H7 (cell line): Measurements from ENCODE around the gene CD74. TPM values are rescaled to one million over a fixed set of nuclear protein-coding genes. Genes with fewer than 3 reads are reported as not detected.
A peak's percentile ranks its signal among the peaks of the same experiment; 100 is the strongest.

Source experiments
- DNase-seq: peaks from one replicate; pipeline ENCODE4 v3.0.0; 2012
- H3K27me3 ChIP-seq: 2 replicates; pipeline ENCODE4 v1.6.0; 2011; ENCODE audit warnings: mild to moderate bottlenecking, low read length; ENCODE audit not compliant: control insufficient read depth, insufficient read depth
- H3K36me3 ChIP-seq: replicated peaks from 2 replicates; pipeline ENCODE4 v1.5.1; 2011; ENCODE audit warnings: low read length; ENCODE audit not compliant: control insufficient read depth, insufficient read depth
- H3K4me3 ChIP-seq: 2 replicates; pipeline ENCODE4 v1.5.1; 2011; ENCODE audit warnings: low read depth, mild to moderate bottlenecking, control low read depth, low read length, moderate library complexity; ENCODE audit not compliant: insufficient read depth
- total RNA-seq: library from RNA; depleted of rRNA; stranded (reverse); fragments of >200 nt; shearing (Covaris generic); gene quantifications from 2 replicates; pipeline ENCODE4 v1.2.3, GENCODE V29; 2014; rRNA removed

The CD74 gene
- total RNA-seq, 1 experiment from 2014 or later: 18.0 TPM

GRCh38 chr5:150357326-150358260 is 55.1 kb downstream of the CD74 start, which contains the start of gene TCOF1:
Gene TCOF1, plus strand, starts transcription at chr5:150357697. Its CDS starts 50 bp downstream, at chr5:150357747.
- peak; percentile 99 for DNase-seq
- peaks cover 27% of the 10 kb centered on the region for H3K36me3 ChIP-seq
- peak within 1 kb of the TSS; percentile 86 for H3K4me3 ChIP-seq
- no peaks in the 10 kb centered on the region for H3K27me3 ChIP-seq

DNA sequence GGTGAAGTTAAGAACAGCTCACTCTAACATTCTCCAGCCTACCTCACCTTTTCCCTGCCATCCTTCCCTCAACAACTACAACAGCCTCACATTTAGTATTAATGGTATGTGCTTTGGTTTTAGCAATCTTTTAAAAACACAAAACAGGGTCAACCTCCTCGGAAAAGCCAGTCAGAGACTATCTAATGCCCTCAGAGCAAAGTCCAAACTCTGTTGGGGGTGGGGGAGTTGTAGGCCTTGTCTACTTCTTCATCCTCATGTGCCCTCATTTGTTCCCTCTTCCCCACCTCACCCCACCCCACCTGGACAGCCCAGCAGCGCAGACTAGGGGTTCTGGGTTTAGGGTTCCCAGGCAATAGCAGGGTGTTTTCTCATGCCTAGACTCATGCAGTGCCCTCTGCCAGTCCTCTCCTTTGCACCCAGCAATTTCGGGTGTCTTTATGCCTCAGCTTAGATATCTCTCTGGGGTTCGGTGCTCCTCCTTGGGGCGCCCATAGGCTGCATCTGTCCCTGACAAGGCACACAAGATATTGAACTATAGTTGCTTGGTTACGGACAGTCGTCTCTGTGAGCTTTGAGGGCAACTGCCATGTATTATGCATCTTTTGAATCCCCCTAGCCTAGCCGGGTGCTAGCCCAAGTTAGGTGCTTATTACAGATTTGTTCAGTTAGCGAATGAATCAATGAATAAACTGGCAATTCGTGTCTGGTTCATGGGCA is 56.0 kb downstream of the CD74 start:
- no peaks in the 10 kb centered on the region for H3K27me3 ChIP-seq
- H3K36me3 ChIP-seq: peaks cover 18% of the 10 kb centered on the region
- H3K4me3 ChIP-seq: no peak overlapping the region
- DNase-seq: no peak

DNA sequence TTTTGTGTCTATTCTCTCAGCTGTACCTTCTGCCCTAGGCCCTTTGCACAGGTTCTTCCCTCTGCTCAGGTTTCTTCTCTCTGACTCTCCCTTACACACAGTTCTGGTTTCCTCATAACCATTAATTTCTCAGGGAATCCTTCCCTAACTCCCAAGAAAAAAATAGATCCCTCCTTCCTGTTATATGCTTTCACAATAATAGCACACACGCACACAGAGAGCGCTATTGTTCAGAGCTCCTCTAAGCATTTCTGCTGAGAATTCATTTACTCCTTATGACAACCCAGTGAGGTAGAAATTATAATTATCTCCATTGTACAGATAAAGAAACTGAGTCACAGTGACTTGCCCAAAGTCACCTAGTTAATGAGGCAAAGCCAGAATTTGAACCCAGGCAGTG is 56.9 kb downstream of the CD74 start:
- Histone ChIP-seq H3K36me3 (peaks cover 11% of the 10 kb centered on the region), H3K27me3 (no peaks in the 10 kb centered on the region), H3K4me3 (no peak overlapping the region)
- no peak for DNase-seq

DNA sequence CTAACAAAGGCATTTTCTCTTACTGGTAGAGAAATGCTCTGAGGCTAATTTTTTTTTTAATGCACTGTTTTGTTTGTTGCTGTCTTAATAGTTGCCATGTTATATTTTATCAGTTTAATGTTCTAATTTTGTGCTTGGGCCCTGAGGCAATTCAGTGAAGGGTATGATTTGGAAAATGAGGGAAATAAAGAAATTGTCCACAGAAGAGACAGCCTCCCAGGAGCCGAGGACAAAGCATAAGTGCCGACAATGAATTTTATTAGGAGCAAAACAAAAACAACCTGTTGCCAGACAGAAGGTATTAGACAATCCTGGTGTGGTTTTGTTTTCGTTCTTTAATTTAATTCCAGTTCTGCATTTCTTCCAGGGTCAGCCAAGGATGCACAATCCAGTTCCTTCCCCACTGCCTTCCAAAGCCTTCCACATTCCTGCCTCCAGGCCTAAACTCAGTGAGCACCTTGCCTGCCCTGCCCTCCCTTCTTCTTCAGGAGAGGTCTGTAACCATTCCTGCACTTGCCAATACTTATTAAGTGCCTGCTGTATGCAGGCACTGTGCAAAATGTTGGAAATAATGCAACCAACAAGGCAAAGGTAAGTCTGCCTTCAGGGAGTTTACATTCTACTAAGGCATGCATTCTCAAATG is 59.6 kb downstream of the CD74 start:
- H3K36me3 ChIP-seq: no peaks in the 10 kb centered on the region
- DNase-seq: no peak
- H3K27me3 ChIP-seq: no peaks in the 10 kb centered on the region
- H3K4me3 ChIP-seq: no peak overlapping the region

GRCh38 chr5:150352244-150353031 is 60.3 kb downstream of the CD74 start:
- Histone ChIP-seq H3K36me3 (no peaks in the 10 kb centered on the region), H3K27me3 (no peaks in the 10 kb centered on the region), H3K4me3 (no peak overlapping the region)
- DNase-seq: no peak

Other genes starting within 250 kb of the CD74 start
- 0.62 TPM in 1 of 2 replicates, not detected in the other for gene CDX1, start 246.1 kb downstream of the CD74 start, total RNA-seq
- not detected in 2 replicates for gene SLC6A7, start 222.8 kb downstream of the CD74 start, total RNA-seq
- 0.07 TPM in 1 of 2 replicates, not detected in the other for gene CAMK2A, start 123.1 kb downstream of the CD74 start, total RNA-seq
- 3.2 and 3.6 TPM in 2 replicates for gene ARSI, start 110.0 kb downstream of the CD74 start, total RNA-seq
- 108 and 115 TPM in 2 replicates for gene TCOF1, start 55.2 kb downstream of the CD74 start, total RNA-seq
- gene RPS14, start 36.8 kb upstream of the CD74 start, total RNA-seq: 2,734 and 3,255 TPM in 2 replicates
- 24.8 and 28.7 TPM in 2 replicates for gene NDST1, start 95.2 kb upstream of the CD74 start, total RNA-seq
- gene SYNPO, start 227.8 kb upstream of the CD74 start, total RNA-seq: 0.63 and 1.3 TPM in 2 replicates
- 8.1 and 12.9 TPM in 2 replicates for gene MYOZ3, start 248.3 kb upstream of the CD74 start, total RNA-seq